Prostate gland (tissue), 2 donors: ENCODE results near the gene REC114. TPM values are rescaled to one million over a fixed set of nuclear protein-coding genes. Genes with fewer than 3 reads are reported as not detected.
"Not testable (repeated sequence)": the region's sequence is repeated elsewhere in the genome, so short reads cannot be mapped to it uniquely, and the experiment has no call there.

ENCODE experiments used
- DNase-seq: peaks from one replicate; pipeline ENCODE4 v3.0.0-alpha.2; 2019; ENCODE audit warnings: low spot score
- H3K27ac ChIP-seq, 2 donors: fragments of 200-600 bp; sonication (generic); 2 replicates each; pipeline ENCODE4 v1.5.1; 2017 to 2019
- H3K27me3 ChIP-seq: fragments of 200-600 bp; sonication (generic); replicated peaks from 2 replicates; pipeline ENCODE4 v1.5.1; 2019; ENCODE audit not compliant: insufficient read depth
- H3K36me3 ChIP-seq, 2 donors: fragments of 200-600 bp; sonication (generic); 1 replicate in 1 of 2; 2 replicates in 1 of 2; pipeline versions ENCODE4 v1.5.1 to v1.8.1; 2017 to 2019
- H3K4me1 ChIP-seq: fragments of 200-600 bp; sonication (generic); replicated peaks from 2 replicates; pipeline ENCODE4 v1.5.1; 2019
- H3K4me3 ChIP-seq, 2 donors: fragments of 200-600 bp; sonication (generic); 2 replicates each; pipeline ENCODE4 v1.5.1; 2017 to 2019
- H3K9me3 ChIP-seq: fragments of 200-600 bp; sonication (generic); 2 replicates; pipeline ENCODE4 v1.5.1; 2017
- CTCF ChIP-seq, 4 experiments: fragments of 200-600 bp in 2 of 4; fragments of 450-650 bp in 2 of 4; sonication (generic) in 2 of 4; IDR thresholded peaks; 1 replicate in 3 of 4; 2 replicates in 1 of 4; pipeline ENCODE4 v1.5.1; 2016 to 2019; ENCODE audit warnings: antibody characterized with exemption in 4 of 4, mild to moderate bottlenecking in 2 of 4, moderate library complexity in 2 of 4
- POLR2A ChIP-seq: fragments of 450-650 bp; IDR thresholded peaks from one replicate; pipeline ENCODE4 v1.6.1; 2016; ENCODE audit warnings: antibody characterized with exemption, mild to moderate bottlenecking
- POLR2AphosphoS5 ChIP-seq: sonication (generic); formaldehyde crosslinking; IDR thresholded peaks from one replicate; pipeline ENCODE4 v1.6.1; 2017; ENCODE audit warnings: antibody characterized with exemption
- WGBS: methylation state at CpG from one replicate; pipeline ENCODE4 v1.1.5; 2018; 5-methylcytosine and 5-hydroxymethylcytosine counted together
- intact Hi-C: fragments of 100-400 bp; cut with DNase I; formaldehyde crosslinking; loops from one replicate; pipeline ENCODE4 v1.14.2; 2022
- total RNA-seq, 2 donors: library from RNA; depleted of rRNA; stranded (reverse); fragments of >200 nt; gene quantifications; one replicate each; pipeline ENCODE4 v1.1.0, GENCODE V29; 2016

The REC114 gene
- total RNA-seq, 2 donors from 2014 or later, result 7.5 TPM; not detected in 1

DNA sequence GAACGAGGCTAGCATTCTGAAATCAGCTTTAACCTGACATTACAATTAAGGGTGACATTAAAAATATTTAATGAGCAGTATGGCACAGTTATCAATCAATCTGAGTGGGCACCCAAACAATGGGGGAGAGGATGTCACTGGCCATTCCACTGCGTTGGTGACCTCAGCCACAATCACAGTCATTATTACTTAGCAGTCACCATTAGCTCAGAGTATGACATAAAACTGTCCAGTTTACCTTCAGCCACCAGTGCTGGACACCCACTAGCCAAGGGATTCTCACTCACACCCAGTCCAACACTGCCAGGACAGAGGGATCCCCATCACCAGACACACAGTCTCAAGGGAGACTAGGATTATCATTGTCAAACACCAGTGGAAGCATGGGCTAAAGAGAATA is 17.5 kb upstream of the REC114 start:
- Histone ChIP-seq H3K4me1 (no peaks in the 10 kb centered on the region), H3K36me3 (no peaks in the 10 kb centered on the region), H3K27me3 (no peaks in the 10 kb centered on the region), H3K4me3 (no peak overlapping the region), H3K27ac (no peak overlapping the region), H3K9me3 (no peaks in the 10 kb centered on the region)
- TF ChIP-seq CTCF (IDR thresholded peaks at IDR 0.05), result no peak
- no peak for TF ChIP-seq POLR2AphosphoS5
- no peak for TF ChIP-seq POLR2A
- intact Hi-C loops, result no loop called here
- DNase-seq, result no peak
- 64% methylated on average over 2 of the region's 2 CpGs for WGBS

DNA sequence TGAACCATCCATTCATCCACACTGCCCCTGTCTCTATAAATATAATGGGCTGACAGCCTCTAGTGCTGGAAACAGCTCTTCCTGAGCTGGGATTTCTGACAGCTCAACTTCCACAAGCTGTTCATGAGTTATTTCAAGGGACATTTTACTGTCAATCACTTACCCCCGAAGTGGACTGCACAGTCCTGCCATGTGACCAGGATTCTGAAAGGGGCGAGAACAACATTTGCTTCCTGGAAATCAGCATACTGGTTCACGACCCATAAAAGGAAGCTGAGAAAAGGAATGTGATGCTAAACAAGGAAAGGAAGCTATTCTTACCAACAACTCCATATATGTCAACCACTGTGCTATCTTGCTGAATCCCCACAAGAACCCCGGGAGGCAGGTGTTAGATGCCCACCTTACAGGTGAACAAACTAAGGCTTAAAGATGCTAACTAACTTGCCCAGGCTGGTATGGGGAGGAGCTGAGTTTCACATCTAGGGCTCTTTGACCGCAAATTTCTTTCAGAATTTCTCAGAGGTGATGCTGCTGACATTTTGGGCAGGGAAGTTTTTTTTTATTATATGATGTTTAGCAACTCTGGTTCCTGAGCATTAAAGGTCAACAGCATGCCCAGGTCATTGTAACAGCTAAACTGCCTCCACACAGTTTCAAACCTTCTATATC is 16.5 kb upstream of the REC114 start:
- 35% methylated on average over 5 of the region's 5 CpGs for WGBS
- no peaks in the 10 kb centered on the region for H3K27me3 ChIP-seq
- intact Hi-C loops, result no loop called here
- no peaks in the 10 kb centered on the region for H3K4me1 ChIP-seq
- H3K27ac ChIP-seq, result no peak overlapping the region
- DNase-seq, result no peak
- H3K36me3 ChIP-seq, result no peaks in the 10 kb centered on the region
- no peaks in the 10 kb centered on the region for H3K9me3 ChIP-seq
- no peak overlapping the region for H3K4me3 ChIP-seq
- TF ChIP-seq POLR2A, result no peak
- TF ChIP-seq CTCF (IDR thresholded peaks at IDR 0.05), result no peak
- TF ChIP-seq POLR2AphosphoS5, result no peak

DNA sequence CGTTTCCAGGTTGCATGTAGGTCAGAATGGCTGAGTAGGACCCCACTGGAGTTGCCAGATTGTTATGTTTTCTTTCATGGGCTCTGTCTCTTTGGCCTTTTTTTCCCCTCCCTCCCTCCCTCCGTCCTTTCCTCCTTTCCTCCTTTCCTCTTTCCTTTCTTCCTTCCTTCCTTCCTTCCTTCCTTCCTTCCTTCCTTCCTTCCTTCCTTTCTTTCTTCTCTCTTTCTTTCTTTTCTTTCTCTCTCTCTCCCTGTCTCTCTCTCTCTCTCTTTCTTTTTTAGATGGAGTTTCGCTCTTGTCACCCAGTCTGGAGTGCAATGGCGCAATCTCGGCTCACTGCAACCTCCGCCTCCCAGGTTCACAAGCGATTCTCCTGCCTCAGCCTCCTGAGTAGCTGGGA is 11.6 kb upstream of the REC114 start:
- intact Hi-C loops, H3K27me3 ChIP-seq, H3K4me1 ChIP-seq, DNase-seq, H3K36me3 ChIP-seq, H3K9me3 ChIP-seq, H3K4me3 ChIP-seq, H3K27ac ChIP-seq: not testable (repeated sequence)
- 94% methylated on average over 7 of the region's 7 CpGs for WGBS

DNA sequence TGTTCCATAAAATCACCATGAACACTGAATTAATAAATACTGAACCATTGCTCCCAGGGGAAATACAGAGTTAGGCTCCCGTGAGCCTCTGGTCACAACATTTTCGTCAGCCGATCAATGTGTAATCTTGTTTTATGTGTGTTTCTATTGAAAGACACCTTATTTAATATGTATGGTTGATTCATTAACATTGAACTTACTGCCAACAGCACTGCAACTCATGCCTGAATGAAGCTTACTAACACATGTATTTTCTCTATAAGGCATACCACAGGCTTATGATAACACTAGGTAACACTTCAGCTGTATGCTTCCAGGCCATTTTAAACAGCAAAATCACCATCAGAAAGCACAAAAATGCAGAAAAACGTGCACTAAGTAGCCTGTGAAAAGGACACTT is 9.1 kb upstream of the REC114 start:
- Histone ChIP-seq H3K4me1 (no peaks in the 10 kb centered on the region), H3K27ac (no peak overlapping the region), H3K36me3 (no peaks in the 10 kb centered on the region), H3K4me3 (no peak overlapping the region), H3K9me3 (no peaks in the 10 kb centered on the region), H3K27me3 (no peaks in the 10 kb centered on the region)
- intact Hi-C loops, result no loop called here
- TF ChIP-seq CTCF (IDR thresholded peaks at IDR 0.05), result no peak
- TF ChIP-seq POLR2AphosphoS5, result no peak
- no peak for TF ChIP-seq POLR2A
- no peak for DNase-seq
- WGBS, result 81% methylated on average over 4 of the region's 4 CpGs

GRCh38 chr15:73436613-73437012 is 6.4 kb upstream of the REC114 start:
- H3K27ac ChIP-seq, result no peak overlapping the region
- intact Hi-C loops, result no loop called here
- H3K4me3 ChIP-seq, result no peak overlapping the region
- no peaks in the 10 kb centered on the region for H3K4me1 ChIP-seq
- no peaks in the 10 kb centered on the region for H3K36me3 ChIP-seq
- no peaks in the 10 kb centered on the region for H3K27me3 ChIP-seq
- WGBS, result 82% methylated on average over 2 of the region's 2 CpGs
- TF ChIP-seq POLR2A (no peak), POLR2AphosphoS5 (no peak), CTCF (IDR thresholded peaks at IDR 0.05) (no peak)
- DNase-seq, result no peak
- no peaks in the 10 kb centered on the region for H3K9me3 ChIP-seq
